ENCODE results near the gene NGF.
"Not testable (repeated sequence)": the region's sequence is repeated elsewhere in the genome, so short reads cannot be mapped to it uniquely, and the experiment has no call there.

NGF gene

DNA sequence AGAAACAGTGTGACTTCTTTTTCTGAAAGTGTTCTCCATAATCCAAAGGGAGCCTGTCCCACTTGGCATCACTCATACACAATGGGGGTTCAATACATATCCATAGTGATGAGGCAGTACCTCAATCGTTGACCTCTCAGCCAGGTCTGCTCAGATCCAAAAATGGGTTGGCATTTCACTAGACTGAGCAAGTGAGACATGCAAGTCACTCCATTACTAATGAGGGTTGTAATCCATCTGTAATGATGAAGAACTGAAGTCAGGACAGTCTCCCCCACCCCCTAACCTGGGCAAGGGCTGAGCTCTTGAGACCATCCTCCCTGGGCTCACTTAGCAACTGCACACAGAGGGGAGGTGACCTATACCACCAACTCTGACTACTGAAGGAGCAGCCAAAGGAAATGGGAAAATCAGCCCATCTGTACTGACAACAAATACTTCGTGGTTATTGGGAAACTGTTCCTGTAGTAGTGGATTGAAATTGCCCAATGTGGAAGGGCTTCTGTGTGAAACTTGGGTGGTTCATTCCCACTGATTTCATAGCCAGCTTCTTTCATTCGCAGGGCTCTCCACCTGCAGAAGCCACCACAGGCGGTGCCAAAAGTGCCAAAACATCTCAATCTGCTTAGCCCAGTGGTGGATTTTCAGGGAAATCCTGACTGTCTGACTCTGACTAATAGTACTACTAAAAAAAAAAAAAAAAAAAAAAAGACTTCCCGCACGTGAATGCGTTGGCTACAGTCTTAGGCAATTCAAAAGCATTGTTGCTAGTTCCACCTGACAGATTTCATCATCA, 5.0 kb downstream of the NGF start:
- no peak for DNase-seq

DNA sequence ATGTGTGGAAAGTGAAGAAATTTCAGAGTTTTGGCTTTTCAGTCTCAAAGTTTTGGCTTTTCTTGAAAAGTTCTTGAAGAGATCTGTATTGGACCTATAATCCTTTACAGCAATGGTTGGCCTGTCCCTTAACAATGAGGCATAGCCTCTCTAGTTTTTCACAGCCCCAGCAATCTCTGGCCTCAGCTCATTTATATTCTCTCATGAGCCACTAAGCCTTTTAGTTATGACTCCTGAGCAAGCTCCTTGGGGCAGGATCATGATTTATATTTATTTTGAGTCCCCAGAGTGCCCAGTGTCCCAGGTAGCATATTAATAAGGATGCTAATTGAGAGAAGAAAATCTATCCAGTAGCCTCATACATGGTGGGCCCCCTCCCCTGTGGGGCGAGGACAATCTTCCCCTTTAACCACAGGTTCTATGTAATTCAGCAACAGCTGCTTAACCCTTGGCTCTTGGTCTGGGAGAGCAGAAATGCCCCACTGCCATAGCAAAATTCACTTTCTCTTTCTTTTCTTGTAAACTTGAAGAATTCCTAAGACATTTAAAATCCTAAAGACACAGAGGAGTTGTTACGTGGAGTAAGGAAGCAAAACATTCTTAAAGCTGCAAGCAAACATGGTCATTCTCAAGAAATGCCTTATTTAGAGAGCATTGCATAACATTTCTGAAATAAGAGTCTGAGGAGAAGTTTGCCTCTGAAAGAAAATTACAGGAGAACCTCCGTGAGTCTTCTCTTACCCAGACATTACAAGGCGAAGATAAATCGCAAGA, 6.3 kb downstream of the NGF start:
- DNase-seq, result no peak

DNA sequence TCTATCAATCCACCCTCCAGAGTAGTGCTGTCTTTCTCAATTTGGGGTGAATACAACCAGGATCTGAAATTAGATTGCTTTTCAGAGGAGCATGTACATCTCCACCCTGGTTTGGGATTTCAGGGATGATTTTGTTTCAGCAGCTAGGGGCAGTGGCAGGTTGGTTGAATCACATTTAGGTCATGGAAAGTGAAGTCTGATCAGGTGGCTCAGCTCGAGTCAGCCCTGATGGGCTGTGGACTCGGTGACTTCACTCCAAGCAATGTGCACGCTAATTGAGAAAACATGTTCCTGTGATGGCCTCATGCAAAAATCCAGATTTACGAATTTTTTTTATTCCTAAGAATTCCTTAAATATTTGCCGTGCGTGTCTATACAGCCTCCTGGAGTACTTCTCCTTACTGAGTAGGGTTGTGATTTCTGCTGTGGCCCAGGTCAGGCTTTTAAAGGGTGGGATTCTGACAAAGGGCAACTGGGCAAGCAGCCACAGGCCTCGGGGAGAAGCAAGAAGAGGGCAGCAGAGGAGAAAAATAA, 7.5 kb downstream of the NGF start:
- DNase-seq, result no peak

DNA sequence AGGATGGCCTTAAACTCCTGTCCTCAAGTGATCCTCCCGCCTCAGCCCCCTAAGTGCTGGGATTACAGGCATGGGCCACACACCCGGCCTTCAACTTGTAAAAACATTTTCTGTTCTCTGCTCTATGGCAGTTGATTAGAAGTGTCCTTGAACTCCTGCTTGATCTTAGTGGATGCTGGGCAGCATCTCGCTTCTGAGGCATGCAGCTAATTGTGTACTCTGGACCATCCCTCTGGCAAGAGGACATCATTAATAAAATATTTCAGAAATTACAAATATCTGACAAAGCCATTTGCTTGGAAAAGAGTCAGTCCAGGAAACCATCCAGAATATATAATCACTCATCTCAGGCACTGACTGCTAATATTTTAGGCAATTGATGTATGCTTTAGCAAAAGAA, 8.1 kb downstream of the NGF start:
- DNase-seq, result no peak

DNA sequence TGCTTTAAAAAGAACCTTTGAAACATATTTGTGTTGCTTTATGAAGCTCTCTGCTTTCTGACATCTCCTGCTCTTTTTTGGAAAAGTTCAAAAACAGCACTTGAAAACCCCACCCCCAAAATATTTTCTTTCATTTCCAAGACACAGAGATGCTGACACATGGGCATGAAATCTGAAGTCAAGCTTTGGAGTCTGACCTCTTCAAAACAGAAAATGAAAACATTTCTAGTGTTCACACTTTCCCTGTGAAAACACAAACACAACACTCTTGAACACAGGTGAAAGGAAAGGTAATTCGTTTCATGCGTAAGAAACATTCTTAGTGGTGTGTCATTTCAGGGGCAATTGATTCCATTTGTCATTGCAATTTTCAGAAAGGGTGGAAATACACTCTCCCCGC, 10.8 kb downstream of the NGF start:
- DNase-seq, result no peak

DNA sequence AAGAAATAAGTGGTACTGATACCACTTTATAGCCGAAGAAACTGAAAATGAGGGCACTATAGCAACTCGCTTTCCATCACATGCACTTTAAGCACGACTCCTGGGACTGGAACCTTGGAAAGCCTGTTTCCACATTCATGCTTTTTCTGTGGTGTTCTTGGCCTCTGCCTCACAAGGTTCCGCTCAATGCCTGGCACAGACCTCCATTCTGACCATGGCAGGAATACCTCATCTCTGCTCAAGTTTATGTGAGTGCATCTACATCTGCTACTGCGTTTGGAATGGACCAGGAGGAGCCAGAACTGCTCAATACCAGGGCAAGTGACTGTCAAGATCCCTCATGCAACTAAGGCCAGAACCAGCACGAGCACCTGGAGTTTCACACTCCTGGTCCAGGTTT, 11.6 kb downstream of the NGF start:
- no peak for DNase-seq

DNA sequence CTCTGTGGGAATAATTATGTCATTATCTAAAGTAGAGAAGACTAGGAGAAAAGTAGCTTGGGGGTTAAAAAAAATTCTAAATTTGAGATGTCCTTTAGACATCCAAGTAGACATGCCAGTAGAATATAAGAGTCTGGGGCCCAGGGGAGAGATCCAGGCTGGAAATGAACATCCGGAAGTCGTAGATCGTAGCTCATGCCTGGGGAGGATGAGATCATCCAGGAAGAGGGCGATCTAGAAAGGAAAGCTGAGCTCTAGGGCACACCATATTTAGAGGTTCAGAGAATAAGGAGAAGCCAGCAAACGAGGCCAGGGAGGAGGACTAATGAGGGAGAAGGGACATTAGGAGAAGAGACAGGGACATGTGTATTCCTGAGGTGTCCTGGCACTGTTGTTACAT, 12.2 kb downstream of the NGF start:
- DNase-seq, result no peak

DNA sequence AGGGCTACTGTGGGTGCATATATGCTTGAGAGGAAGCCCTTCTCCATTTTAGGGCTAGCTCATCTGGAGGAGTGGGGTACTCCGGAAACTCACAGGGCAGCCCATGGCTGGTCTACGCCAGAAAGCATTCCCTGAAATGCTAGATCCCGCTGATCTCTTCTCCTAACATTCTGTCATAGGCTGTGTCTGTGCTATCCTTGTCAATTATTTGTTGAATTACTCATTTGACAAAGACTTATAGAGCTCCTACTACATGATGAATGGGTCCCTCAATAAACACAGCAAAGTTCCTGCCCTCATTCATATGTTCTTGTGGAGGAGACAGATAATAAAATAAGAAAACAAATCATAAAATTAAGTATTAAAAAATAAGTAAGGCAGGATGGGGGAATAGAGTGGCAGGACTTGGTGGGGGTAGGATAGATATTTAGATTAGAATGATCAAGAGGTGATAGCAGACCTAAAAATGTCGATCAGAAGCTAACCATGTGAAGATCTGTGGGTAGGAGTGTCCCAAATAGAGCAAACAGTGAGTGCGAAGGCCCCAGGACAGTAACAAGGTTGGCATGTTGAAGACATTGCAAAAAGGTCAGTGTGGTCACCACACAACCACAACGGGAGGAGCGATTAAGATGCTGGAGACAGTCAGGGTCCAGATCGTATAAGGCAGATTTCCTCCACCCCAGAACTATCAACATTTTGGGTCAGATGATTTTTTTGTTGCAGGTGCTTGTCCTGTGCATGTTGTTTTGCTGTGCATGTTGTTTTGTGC, 13.2 kb downstream of the NGF start:
- DNase-seq, result no peak

DNA sequence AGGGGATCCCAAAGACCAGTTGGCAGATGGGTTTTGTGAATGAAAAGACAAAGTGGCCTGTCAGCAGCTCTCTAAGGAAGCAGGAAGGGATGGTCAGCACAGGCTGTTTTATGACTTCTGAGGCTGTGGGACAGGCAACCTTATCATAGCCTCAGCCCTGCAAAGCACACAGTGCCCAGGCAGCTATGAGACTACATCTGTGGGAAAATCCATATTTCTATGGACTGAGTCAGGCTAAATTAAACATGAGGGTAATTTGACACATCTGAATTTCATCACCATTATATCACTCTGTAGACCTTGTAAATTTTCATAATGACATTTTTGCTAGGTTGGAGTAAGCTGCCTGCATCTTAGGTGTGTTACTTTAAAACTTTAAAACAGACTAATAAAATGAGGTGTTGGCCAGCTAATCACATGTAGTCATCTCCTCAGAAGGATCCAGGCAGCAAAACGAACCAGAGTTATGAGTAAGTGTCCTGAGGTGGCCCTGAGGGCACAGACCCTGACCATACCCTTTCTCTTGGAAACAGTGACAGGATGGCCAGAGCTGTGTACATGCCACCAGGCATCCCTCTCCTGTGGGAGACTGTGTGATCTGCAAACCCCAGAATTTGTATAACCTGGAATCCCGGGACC, 14.6 kb downstream of the NGF start:
- no peak for DNase-seq

DNA sequence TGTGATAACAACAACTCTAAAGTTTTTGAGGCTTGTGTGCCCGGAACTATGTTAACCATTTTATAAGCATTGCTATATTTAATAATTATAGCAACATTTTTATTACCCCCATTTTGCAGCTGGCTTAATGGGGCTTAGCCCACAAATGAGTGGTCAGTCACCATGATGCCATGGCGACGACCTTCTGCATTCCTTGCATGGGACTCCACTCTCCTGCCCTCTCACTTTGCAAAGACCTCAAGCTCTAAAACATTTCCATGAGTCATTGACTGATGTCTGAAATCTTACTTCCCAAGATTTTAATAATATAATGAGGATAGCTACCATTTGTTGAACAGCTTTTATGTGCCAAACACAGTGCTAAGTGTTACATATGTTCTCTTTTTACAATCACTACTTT, 15.4 kb downstream of the NGF start:
- DNase-seq, result no peak

DNA sequence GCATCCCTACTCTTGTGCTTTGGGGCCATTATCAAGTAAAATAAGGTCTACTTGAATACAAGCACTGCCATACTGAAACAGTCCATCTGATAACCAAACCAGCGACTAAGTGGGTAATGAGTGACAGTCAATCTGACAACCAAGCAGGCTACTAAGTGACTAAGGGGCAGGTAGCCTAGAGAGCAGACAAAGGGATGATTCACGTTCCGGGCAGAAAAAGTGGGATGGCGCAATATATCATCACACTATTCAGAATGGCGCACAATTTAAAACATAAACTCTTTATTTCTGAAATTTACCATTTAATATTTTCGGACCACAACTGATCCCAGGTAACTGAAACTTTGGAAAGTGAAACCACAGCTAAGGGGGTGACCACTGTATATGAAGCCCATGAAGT, 17.7 kb downstream of the NGF start:
- no peak for DNase-seq

DNA sequence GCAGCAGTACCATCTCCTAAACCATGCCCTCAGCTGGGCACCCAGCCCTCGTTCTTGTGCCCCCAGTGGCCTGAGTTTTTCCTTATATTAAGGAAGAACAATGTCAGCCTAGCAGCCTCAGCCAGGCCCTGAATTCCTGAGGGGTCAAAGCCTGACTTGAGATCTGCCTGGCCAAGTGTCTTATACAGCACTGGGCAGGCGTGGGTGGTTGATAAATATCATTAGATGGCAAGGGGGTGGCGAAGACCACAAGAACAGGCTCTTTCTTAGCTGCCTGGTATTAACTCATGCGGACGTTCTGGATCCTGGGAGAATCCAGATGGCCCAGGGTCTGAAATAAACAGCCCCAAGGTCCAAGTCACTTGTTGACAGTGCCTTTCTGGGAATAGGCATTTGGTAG, 18.3 kb downstream of the NGF start:
- no peak for DNase-seq

DNA sequence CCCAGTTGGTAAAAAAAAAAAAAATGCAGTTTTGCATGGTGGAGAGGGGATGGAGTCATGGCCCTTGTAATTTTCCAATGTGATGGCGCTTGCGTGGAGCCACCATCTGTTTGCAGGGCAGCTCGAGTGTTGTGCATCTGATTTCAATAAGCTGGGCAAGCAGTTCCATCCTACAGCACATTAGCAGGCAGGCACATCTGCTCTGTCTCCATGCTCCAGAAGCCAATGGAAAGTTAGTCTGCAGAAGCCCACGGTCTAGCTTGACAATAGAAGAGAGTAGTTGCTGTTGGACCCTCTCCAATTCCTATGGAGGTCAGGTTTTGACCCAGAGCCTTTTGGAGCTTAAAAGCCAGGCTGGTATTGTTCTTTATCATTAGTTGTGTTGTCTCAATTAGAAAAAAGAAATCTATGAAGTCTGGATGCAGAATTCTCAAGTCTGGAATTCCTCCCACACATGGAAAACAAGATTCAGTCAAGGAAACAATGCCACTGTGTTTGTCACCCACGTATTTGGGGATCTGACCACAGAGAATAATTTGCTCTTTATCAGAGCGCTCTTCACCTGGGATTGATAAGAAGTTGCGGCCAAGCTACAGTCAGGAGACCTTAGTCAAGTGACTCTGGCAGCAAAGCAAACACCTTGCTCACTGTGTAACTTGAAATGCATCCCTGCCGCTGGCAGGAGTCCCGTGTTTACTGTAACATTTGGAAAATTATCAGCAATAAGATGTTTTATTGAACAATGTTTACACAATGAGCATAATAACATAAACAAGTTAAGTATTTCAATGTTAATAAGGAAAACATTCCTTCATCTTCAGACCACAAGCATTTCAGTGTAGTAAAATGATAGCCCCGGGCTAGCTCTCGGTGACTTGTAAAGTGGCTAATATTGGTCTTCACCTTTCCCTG, 20.7 kb downstream of the NGF start:
- no peak for DNase-seq

DNA sequence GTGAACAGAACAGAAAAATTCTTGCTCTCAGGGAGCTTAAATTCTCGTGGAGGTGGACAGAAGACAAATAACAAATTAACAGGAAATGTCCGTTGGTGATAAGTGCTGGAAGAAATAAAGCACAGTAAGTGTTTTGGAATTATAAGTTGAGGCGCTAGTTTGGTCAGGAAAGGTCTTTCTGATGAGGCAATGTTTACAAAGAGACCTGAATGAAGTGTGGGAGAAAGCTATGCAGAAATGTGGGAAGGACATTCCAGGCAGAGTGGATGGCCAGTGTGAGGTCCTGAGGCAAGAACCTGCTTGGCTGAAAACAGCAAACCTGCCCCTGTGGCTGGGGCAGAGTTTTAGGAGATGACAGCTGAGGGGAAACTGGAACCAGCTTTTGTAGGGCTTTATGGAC, 23.3 kb downstream of the NGF start:
- no peak for DNase-seq

DNA sequence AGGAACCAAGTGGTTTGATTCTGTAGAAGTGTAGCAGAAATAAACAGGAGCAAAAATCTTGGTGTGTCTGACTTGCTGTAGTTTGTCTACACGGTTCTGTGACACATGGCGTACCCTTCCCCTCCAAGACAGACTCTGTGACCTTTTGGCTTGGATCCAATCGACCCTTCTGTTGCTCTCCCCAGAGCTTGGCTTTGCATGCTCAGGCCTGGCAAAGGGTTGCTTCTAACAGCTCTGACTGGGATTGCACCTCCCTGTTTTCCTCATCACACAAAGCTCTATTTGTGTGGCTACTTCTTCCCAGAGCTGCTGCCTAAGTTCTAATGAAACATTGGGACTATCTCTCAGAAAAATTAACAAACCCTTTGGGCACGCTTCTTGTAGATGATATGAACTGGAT, 24.0 kb downstream of the NGF start:
- no peak for DNase-seq

DNA sequence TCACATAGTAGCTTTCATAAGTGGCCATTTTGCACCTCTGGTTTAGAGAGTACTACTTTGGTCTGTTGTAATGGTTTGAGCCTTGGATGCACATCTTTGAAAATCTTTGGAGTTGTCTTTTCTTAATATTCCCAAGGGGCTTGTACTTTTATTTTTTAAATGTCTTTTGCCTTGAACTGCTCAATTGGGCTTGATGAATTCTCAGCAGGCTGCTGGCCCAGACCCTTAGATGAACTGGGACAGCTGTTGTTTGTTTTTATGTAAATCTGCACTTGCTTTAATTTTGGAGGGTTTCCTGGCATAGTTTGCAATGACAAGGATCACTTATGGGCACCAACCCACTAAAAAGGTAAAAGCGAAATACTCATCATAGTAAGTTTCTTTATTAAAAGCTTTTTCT, 24.9 kb downstream of the NGF start:
- no peak for DNase-seq

DNA sequence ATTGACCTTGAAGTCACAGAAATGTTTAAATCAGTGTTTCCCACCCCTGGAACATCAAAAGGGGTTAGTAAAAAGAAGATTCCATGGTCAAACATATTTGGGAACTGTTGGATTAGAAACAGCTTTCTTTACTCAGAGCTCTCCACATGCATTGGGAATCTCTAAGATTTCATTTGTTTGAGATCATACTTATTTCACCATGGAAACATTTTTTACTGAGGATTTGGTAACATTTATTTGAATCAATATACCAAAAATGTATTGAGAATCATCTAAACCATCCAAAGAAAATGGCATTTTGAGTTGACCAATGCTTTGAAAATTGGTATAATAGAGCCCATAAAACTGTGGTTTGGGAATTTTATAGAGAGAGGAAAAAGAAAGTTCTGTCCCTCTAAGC, 25.3 kb downstream of the NGF start:
- no peak for DNase-seq

DNA sequence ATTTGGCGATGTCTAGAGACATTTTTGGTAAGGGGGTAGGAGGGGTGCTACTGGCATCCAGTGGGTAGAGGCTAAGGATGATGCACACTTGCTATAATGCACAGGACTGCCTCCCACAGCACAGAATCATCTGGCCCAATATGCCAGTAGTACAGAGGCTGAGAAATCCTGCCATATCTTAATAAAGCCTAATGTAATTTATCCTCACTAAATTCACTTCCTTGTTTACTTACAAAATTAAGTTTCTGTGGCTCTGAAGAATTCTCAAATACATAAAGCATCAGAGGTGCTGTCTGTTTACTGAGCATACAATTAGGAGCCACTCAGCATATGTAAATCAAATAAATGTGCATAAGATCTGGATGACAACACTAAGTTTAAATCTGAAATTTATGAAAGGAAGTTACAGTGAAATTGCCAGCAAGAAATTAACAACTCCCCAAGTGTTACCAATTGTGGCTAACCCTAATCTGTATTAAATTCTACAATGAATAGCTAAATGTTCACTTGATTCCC, 26.5 kb downstream of the NGF start:
- no peak for DNase-seq

DNA sequence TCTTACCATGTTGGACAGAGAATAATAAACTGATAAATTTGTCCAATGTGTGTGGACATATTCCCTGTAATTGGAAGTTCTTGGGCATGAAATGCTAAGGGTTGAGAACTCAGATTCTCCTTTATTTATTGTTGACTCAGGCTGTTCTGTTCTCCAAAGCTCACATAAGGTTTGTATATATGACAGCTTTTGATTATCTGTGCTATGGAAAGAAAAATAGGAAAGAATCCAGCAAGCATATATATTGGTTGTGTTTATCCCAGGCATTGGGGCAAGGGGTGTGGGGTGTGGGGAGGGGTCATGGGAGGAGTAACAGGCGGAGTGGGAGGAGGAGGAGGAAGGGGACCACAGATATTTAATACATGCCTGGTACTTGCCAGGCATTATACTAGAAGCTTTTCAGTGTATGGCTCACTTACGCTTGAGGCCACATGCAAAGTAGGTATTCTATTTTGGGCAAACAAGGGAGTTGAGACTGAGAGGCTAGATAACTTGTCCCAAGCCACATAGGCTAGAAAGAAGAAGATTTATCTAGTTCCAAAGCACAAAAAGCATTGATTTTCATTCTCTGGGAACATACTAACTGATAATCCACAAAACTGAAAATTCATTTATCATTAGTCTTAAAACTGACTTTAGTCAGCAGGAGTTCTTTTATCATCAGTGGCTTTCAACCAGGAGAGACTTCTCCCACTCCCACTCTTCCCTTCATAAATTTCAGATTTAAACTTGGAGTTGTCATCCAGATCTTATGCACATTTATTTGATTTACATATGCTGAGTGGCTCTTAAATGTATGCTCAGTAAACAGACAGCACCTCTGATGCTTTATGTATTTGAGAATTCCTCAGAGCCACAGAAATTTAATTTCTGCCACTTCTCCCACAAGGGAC, 27.2 kb downstream of the NGF start:
- DNase-seq, result no peak

DNA sequence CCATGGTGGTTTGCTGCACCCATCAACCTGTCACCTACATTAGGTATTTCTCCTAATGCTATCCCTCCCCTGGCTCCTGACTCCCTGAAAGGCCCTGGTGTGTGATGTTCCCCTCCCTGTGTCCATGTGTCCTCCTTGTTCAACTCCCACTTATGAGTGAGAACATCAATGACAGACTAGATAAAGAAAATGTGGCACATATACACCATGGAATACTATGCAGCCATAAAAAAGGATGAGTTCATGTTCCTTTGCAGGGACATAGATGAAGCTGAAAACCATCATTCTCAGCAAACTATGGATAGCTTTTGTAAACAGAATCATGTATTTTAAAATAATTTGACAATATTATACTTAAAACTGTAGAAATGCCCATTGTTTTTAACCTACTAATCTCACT, 28.5 kb downstream of the NGF start:
- DNase-seq, result not testable (repeated sequence)

DNA sequence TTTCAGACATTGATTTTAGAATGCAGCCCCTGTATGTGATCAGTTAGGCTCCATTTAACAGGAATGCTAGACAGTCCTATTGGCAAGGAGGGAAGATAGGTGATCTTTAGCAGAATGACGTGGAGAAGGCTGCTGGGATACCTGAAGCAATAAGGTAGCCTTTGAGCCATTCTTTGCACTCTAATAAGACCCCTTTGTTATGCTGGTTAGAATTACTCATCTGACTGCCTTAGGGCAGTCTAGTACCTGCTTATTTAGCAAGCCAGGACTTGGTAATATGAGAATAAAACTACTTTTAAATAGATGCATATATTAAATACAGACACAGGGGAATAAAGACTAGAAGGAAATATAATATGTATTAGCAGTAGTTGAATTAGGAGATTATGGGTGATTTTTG, 29.1 kb downstream of the NGF start:
- DNase-seq, result no peak

All from retina (tissue), 1 donor.